ACHN (cell line): ENCODE results near the gene TMEM266.

Source experiments
- DNase-seq: peaks from one replicate; pipeline ENCODE4 v3.0.0-alpha.2; 2015
- in situ Hi-C: cut with HindIII; loops from 2 replicates; pipeline ENCODE4 v1.10.0; 2017; ENCODE audit warnings: low sequenced_read_pairs, low pct_ligation_motif_present, low pct_unique_long_range_greater_than_20kb

Gene TMEM266

GRCh38 chr15:76062286-76062685 is 2.5 kb downstream of the TMEM266 start:
- in situ Hi-C loops, result no loop called here
- no peak for DNase-seq

DNA sequence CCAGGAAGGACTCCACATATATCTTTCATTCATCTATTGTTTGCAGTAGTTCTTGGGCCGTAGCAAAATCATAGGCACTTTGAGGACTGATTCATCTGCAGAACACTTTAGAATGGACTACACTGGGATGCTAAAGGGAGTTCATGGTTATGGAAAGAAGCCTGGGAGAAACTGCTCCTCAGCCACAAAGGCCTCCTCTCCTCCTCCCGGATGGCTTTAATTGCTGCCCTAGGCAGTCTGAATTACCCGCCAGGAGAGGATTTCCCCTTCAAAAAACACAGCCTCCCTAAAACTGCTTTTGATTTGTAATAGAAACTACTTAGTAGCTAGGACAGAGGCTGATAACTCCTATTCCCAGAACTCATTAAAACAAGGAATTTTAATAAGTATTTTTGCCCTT is 4.6 kb downstream of the TMEM266 start:
- in situ Hi-C loops, result no loop called here

DNA sequence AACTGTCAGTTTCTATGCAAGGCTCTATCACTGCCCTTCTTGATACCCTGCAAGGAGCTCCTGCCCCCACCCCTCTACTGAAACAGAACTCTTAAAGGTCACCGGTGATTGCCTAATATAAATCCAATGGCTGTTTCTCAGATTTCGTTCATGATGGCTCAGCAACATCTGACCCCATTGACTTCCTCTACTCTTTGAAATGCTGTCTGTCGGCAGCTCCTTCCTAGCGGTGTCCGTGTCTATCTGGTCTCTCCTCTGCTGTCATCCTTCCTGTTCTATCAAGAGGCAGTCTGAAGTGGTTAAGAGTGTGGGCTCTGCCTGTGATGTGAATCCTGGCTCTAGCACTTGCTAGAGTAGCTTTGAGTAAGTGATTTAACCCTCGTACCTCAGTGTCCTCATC is 5.5 kb downstream of the TMEM266 start:
- in situ Hi-C loops, result no loop called here
- DNase-seq, result no peak

More for the DNA sequence above, 4.6 kb downstream of the TMEM266 start:
- no peak for DNase-seq

DNA sequence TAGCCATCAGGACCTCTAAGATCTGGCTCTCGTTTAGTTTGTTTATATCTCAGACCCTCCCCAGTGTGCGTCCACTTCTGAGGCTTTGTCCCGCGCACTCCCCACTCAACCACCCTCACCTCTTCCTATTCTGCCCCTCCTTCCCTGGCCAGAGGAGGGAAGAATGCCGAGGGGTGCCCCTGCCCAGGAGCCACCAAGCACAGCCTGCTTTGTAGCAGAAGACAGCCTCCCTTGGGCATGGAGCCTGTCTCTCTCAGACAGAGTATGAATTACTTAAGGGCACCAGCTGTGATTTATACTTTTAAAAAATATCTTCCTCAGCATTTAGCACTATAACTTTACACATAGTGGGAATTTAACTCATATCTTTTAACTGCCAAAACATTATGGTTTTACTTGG is 6.0 kb downstream of the TMEM266 start:
- DNase-seq, result no peak
- in situ Hi-C loops, result no loop called here

DNA sequence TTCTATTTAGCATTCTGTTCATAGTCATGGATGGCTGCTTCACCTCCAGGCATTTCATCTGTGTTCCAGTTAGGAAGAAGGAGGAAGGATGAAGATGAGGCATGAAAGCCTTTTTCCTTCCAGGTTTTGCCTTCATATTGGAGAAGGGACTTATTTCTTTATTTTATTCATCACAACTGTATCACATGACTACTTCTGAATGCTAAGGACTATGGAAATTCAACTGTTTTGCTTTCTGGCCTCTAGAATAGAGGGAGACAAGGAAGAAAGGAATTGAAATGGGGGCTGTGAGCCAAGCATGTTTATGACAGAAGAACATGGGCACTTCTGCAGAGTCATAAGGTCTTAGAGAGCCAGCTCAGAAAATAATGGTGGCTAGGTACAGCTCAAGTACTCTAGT is 10.4 kb downstream of the TMEM266 start:
- no peak for DNase-seq
- in situ Hi-C loops, result no loop called here

DNA sequence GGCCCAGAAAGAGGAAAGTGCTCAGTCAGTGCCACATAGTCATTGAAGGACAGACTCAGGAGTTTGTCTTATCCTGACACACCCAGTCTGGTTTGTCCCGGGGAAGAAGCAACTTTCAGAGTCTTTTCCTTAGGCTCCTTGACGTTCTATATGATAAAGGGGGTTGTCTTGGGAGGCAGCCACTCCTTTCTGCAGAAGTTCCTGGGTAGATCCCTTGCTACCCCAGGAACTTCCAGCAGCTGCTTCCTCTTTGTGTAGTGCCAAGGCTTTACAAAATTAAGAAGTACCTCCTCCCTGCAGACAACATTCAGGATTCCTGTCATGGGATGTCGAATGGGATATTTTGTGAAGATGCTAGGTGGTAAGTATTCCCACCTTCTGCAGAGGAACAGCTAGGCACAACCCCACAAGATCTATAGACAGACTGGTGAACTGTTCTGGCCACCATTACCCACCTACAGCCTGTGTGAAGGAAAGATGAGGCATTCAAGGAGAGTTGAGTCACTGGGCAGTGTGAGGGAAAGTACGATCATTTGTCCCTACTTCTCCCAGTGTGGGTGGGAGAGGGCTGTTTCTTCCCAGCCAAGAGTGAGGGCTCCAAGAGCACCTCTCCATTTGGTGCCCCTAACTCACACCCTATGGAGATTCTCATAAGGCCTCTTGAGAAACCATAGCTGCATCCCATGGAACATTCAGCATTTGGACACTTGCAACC is 11.3 kb downstream of the TMEM266 start:
- in situ Hi-C loops, result no loop called here
- DNase-seq, result no peak

DNA sequence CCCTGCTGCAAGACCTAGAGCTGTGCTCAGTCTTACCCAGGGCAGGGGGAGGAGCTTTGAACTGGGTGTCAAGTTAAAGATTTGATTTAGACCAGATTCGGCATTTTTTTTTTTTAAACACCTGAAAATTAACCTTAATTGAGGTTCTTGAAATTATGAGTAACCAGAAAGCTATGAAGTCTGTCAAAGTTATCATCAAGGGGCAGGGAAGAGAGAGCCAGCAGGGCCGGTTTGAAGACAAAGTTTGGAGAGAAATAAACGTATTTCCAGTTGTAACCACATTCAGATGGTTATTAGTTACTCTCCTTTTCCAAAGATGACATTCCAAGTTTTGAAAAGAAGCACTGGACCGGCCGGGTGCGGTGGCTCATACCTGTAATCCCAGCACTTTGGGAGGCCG is 12.0 kb downstream of the TMEM266 start:
- no peak for DNase-seq

DNA sequence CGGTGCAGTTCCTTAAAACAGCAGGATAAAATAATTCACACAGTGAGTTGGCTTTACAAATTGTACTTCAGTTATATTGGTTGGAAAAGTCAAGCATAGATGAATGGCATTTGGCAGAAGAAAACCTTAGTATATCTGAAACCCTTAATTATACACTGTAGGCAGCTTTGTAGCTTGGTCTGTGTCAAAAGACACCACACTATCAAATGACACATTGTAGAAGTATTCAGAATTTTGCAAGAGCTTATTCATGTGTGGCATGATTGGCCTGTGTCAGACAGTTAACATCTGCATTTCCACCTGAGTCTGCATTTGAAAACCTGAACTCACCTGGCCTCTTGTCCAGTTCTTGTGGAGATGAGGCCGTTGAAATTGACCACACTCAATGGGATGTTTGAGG is 13.8 kb downstream of the TMEM266 start:
- in situ Hi-C loops, result no loop called here
- DNase-seq, result peak; percentile 25

More for the DNA sequence above, 12.0 kb downstream of the TMEM266 start:
- in situ Hi-C loops, result no loop called here

DNA sequence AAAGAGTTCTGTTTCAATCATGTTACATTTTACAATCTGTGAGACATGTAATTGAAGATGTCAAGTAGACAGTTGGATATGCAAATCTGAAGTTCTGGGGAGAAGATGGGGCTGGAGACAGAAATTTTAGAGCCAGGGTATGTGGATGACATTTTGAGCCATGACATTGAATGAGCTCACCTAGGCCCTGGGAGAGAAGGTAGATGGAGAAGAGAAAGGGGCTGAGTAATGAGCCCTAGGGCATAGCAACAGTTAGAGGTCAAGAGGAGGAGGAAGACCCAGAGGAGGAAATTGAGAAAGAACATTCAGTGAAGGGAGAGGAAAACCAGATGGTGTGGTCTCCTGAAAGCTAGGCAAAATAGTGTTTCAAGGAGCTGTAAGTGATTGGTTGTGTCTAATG is 15.3 kb downstream of the TMEM266 start:
- in situ Hi-C loops, result no loop called here
- DNase-seq, result no peak

DNA sequence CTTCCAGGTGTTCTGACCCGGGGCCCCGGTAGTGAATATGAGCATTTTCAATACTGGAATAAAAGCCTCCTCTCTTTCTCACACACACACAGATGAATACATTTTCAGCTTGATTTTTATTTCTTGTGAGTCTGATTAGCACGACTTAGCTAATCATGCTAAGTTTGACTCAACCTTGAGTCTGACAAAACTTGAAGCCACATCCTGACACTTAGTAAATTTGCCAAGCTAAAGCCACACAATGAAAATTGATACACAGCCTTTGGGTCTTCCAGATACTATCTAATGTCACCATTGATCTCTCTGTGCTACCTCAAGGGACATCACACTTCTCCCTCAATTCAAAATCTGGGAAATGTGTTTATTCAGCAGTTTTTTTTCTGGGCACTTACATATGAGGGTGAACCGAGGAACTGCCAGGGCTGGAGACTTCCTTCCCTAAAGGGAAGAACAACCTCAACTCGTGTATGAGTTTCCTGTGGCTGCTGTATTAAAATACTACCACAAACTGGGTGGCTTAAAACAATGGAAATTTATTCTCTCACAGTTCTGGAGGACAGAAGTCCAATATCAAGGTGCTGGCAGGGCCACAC is 18.6 kb downstream of the TMEM266 start:
- no peak for DNase-seq
- in situ Hi-C loops, result no loop called here

DNA sequence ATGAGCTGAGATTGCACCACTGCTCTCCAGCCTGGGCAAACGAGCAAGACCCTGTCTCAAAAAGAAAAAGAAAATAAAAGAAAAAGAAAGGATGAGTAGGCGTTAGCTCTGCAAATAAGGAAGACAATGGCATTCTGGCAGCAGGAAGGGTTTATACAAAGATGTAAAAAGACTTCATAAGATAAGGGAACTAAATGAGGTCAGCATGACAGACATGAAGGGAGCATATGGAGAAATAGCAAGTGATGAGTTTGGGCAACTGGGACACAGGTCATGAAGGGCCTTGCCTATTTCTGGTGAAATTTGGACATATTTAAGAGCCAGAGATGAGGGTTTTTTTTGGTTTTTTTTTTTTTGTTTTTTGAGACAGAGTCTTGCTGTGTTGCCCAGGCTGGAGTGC is 24.5 kb downstream of the TMEM266 start:
- no peak for DNase-seq
- in situ Hi-C loops, result no loop called here

GRCh38 chr15:76098685-76099084 is 38.9 kb downstream of the TMEM266 start:
- in situ Hi-C loops, result no loop called here
- no peak for DNase-seq

- in situ Hi-C loops, result no loop called here
- no peak for DNase-seq
Measured at GRCh38 chr15:76099388-76099787, 39.6 kb downstream of the TMEM266 start.

- in situ Hi-C loops, result no loop called here
Measured at GRCh38 chr15:76100361-76100760, 40.6 kb downstream of the TMEM266 start.

GRCh38 chr15:76101655-76102054 is 41.9 kb downstream of the TMEM266 start:
- no peak for DNase-seq
- in situ Hi-C loops, result no loop called here

More at GRCh38 chr15:76100361-76100760, 40.6 kb downstream of the TMEM266 start:
- no peak for DNase-seq

DNA sequence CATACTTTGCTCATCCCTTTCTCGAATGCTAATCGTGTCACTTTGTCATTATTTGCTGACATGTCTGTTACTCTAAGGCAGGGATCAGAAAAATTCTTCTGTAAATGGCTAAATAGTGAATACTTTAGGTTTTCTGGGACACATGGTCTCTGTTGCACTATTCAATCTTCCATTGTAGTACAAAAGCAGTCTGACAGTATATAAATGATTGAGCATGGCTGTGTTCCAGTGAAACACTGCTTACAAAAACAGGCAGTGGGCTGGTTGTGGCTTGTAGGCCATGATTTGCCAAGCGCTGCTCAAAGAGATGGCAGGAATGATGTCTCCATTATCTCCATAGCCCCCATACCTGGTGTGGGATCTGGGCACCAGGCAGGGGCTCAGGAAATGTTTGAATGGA is 45.6 kb downstream of the TMEM266 start:
- in situ Hi-C loops, result no loop called here
- no peak for DNase-seq

DNA sequence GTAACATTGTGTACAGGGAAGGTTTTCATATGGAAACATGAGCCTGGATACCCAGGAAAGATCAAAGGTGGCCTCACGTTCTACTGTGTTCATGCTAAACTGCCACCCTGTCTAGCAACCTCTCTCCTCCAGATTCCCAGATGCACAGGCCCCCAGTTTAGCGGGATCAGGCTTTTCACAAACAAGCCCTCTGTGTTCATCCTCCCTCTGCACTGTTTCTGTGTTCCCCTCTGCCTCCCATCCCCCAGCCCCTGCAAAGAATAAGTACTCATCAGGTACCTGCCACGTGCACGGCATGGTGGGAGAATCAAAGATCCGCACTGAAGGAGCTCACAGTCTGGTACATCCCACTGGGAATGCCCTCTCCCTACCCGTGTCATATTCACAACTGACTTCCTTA is 46.1 kb downstream of the TMEM266 start:
- no peak for DNase-seq
- in situ Hi-C loops, result no loop called here

DNA sequence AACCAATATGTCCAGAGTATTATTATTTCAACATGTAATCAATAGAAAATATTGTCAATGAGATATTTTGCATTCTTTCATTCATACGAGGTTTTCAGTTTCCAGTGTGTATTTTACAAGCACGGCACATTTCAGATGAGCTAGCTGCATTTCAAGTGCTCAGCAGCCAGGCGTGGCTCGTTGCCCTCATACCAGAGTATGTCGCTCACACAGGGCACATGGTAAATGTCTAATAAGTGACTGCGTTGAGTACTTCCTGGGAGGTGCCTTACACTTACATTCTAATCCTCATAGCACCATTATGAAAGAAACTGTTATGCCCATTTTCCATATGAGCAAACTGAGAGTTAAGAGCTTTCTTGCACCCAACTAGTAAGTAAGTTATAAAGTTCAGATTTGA is 47.4 kb downstream of the TMEM266 start:
- in situ Hi-C loops, result no loop called here
- no peak for DNase-seq

GRCh38 chr15:76108021-76108723 is 48.4 kb downstream of the TMEM266 start:
- no peak for DNase-seq
- in situ Hi-C loops, result no loop called here

GRCh38 chr15:76109046-76109445 is 49.3 kb downstream of the TMEM266 start:
- in situ Hi-C loops, result no loop called here
- no peak for DNase-seq
